H1 (cell line): ENCODE measurements around the gene GCNA. TPM values are rescaled to one million over a fixed set of nuclear protein-coding genes. Genes with fewer than 3 reads are reported as not detected.

Experiments
- ATF3 ChIP-seq: IDR thresholded peaks from 2 replicates; pipeline ENCODE4 v1.6.1; 2011; ENCODE audit warnings: low read depth, mild to moderate bottlenecking, low read length; ENCODE audit not compliant: insufficient read depth
- BACH1 ChIP-seq: IDR thresholded peaks from 2 replicates; pipeline ENCODE4 v1.6.1; 2012; ENCODE audit warnings: low read length, improper control_type of control experiment
- CHD1 ChIP-seq: IDR thresholded peaks from 2 replicates; pipeline ENCODE4 v1.6.1; 2012; ENCODE audit warnings: low read depth, low read length, improper control_type of control experiment
- CHD2 ChIP-seq: IDR thresholded peaks from 2 replicates; pipeline ENCODE4 v1.6.1; 2012; ENCODE audit warnings: low read length, improper control_type of control experiment
- EGR1 ChIP-seq: IDR thresholded peaks from 2 replicates; pipeline ENCODE4 v1.6.1; 2011; ENCODE audit warnings: low read depth, low read length, borderline replicate concordance
- NRF1 ChIP-seq: IDR thresholded peaks from 2 replicates; pipeline ENCODE4 v1.6.1; 2011; ENCODE audit warnings: mild to moderate bottlenecking, low read depth, low read length, improper control_type of control experiment
- PHF8 ChIP-seq: fragments of 200-600 bp; sonication (generic); conservative IDR thresholded peaks from 2 replicates; pipeline ENCODE4 v1.7.1; 2012; ENCODE audit warnings: low read depth, mild to moderate bottlenecking, inconsistent platforms, low read length, moderate library complexity
- RFX5 ChIP-seq: IDR thresholded peaks from 2 replicates; pipeline ENCODE4 v1.6.1; 2011; ENCODE audit warnings: low read depth, low read length, improper control_type of control experiment, borderline replicate concordance
- polyA plus RNA-seq, 7 experiments: library from polyadenylated mRNA; depleted of rRNA in 3 of 7; stranded (reverse) in 5 of 7; unstranded in 2 of 7; fragments of >200 nt in 5 of 7; fragments of 200-250 nt in 2 of 7; gene quantifications; 1 replicate in 5 of 7; 2 replicates in 1 of 7; 4 replicates in 1 of 7; pipeline versions ENCODE4 v1.2.1 to v1.2.3, GENCODE V29; 2011 to 2013; ENCODE audit warnings: missing spikeins in 2 of 7, mixed read lengths in 2 of 7
- total RNA-seq: library from RNA; stranded (reverse); fragmentation: NEBNext Ultra II Directional; extraction: Animal tissue kit (Norgen Biotek cat#: 25700); gene quantifications from 2 replicates; pipeline ENCODE4 v1.2.1, GENCODE V29; 2021

Gene GCNA
- total and polyA plus RNA-seq, 2 of the 8 experiments (the other 6 are each of a cell fraction or from before 2014, with no cell fraction given), result 0.41 to 0.95 TPM

GRCh38 chrX:71606536-71607216, 28.4 kb downstream of the GCNA start (continued):
- TF ChIP-seq NRF1, result no peak
- no peak for TF ChIP-seq RFX5
- TF ChIP-seq ATF3, result no peak
- TF ChIP-seq CHD1, result no peak
- no peak for TF ChIP-seq BACH1
- no peak for TF ChIP-seq EGR1
- TF ChIP-seq PHF8, result no peak
- no peak for TF ChIP-seq CHD2
